AG20443 (cell line): ENCODE data around the gene LGALS4.
A peak's percentile ranks its signal among the peaks of the same experiment; 100 is the strongest.
"Not testable (repeated sequence)": the region's sequence is repeated elsewhere in the genome, so short reads cannot be mapped to it uniquely, and the experiment has no call there.

ENCODE experiments used
- DNase-seq: peaks from one replicate; pipeline ENCODE4 v3.0.0; 2012; ENCODE audit warnings: low spot score, mixed read lengths

Gene LGALS4

DNA sequence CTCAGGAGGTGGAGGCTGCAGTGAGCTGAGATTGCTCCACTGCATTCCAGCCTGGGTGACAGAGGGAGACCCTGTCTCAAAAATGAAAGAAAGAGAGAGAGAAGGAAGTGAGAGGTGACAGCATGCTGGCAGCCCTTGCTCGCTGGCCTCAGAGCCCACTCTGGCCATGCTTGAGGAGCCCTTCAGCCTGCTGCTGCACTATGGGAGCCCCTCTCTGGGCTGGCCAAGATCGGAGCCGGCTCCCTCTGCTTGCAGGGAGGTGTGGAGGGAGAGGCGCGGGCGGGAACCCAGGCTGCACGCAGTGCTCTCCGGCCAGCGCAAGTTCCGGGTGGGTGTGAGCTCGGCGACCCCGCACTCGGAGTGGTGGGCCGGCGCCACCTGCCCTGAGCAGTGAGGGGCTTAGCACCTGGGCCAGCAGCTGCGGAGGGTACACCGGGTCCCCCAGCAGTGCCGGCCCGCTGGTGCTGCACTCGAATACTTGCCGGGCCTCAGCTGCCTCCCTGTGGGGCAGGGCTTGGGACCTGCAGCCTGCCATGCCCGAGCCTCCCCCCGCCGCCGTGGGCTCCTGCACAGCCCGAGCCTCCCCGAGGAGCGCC is 8.6 kb upstream of the LGALS4 start:
- DNase-seq: not testable (repeated sequence)

DNA sequence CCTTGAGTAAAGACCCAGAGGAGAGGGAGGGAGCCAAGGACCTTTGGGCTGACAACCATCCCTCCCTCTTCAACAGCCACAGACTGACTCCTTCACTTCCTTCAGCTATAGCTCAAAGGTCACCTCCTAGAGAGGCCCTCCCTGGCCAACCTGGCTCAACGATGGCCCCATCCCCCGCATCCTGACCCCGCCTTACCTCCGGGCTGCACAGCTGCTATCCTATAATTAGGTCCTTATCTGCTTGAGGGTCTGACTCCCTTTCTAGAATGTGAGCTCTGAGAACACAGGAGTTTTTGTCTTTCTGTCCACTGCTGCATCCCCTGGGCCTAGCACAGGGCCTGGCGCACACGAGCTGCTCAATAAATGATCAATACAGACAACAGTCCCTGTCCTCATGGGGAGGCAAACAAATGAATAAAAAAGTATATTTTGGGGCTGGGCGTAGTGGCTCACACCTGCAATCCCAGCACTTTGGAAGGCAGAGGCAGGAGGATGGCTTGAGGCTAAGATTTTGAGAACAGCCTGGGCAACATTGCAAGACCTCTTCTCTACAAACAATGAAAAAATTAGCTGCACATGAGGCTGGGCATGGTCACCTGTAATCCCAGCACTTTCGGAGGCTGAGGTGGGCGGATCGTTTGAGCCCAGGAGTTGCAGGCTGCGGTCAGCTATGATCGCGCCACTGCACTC is 6.6 kb upstream of the LGALS4 start:
- DNase-seq: no peak

DNA sequence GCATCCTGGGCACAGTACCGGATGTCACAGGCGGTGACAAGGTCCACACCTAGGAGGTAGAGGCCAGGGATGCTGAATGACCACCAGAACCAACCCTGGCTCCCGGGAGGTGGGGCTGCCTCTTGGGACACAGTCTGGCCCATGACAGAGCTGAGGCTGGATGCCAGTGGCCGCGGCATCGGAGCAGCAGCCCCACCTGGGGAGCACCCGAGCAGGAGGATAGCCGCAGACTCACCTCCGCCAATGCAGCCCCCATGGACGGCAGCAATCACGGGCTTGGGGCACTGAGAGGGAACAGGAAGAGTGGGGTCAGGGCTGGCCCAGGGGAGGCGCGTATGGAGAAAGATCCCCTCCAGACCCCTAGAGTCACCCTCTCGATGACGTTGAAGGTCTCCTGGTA is 4.3 kb upstream of the LGALS4 start:
- no peak for DNase-seq

DNA sequence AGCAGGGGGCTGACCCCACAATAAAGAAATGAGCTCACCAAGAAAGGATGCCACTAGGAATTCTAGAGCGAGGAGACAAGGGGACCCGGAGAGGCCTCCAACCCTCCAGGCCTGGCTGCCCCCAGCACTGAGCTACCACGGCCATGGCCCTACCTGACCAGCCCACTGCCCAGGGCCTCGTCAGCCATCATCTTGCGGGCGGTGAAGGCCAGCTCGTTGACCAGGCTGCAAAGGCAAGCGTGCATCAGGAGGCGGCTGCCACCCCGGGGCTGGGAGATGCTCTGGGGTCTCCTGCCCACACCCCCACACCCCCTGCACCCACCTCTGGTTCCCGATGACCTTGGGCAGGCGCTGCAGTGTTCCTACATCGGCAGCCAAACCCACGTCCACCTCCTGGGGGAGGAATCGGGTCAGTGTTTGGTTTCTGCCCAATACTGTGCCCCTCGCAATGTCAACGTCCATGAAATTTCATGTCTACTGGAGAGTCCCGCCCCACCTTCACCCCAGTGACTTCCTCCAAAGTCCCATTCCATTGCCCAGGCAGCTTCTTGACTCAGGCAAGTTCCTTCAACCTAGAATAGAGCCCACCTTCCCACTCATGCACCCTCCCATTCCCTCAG is 3.5 kb upstream of the LGALS4 start:
- peak; percentile 7 for DNase-seq

DNA sequence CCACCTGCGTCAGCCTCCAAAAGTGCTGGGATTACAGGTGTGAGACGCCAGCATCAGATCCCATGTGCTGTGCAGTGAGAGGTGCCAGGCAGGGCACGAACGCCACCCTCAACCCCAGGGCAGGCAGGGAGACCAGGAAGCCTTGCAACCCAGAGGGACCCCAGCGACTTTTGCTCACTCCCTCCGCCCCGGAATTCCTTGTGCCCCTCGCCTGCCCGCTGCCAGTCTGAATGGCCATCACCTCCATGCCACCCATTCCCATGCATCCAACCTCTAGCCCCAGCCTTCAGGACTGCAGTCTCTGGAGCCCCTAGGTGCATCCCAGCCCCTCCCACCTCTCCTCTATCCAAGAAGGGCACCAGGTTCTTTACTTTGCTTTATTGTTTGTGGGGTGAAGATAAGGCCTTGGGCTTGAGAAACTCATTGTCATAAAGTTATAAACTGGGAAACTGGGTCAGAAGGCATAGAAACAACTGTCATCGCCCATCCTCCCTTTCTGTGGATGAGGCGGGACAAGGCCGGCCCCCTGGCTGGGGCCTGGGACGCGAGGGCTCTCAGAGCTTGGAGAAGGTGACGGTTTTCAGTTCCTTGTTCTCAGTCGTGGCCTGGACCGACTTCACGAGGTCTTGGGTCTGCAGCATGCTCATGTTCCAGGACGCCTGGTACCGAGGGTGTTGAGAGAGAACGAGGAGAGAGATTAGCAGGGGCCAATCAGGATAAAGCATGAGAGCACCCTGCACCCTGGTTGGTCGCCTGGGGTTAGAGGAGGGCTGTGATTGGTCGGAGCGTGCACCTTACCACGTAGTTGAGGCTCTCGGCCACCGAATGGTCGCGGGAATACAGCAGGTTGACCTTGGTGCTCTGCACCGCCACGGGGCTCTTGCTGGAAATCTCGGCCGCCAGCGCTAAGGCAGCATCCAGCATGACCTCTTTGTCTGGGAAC is 2.6 kb upstream of the LGALS4 start:
- DNase-seq: peak; percentile 11

DNA sequence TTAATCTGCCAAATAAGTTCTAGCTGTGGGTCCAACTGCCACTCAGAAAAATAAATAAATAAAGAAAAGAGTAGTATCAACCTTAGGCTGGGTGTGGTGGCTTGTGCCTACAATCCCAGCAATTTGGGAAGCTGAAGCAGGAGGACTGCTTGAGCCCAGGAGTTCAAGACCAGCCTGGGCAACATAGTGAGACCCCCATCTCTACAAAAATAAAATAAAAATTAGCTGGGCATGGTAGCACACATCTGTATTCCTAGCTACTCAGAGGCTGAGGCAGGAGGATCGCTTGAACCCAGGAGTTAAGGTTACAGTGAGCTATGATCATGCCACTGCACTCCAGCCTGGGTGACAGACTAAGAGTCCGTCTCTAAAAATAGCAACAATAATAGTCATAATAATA is 1.2 kb upstream of the LGALS4 start:
- DNase-seq: not testable (repeated sequence)

DNA sequence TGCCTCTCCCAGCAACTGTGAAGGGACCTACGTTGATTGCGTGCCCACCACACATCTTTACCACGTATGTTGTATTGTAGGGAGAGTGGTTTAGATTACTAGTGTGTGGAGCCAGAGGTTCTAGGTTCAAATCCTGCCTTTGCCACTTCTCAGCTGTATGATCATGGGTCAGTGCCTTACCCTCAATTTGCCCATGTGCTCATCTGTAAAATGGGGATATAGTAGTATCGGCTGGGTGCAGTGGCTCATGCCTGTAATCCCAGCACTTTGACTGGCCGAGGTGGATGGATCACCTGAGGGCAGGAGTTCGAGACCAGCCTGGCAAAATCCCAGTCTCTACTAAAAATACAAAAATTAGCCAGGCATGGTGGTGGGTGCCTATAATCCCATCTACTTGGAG is 578 bp upstream of the LGALS4 start:
- no peak for DNase-seq

DNA sequence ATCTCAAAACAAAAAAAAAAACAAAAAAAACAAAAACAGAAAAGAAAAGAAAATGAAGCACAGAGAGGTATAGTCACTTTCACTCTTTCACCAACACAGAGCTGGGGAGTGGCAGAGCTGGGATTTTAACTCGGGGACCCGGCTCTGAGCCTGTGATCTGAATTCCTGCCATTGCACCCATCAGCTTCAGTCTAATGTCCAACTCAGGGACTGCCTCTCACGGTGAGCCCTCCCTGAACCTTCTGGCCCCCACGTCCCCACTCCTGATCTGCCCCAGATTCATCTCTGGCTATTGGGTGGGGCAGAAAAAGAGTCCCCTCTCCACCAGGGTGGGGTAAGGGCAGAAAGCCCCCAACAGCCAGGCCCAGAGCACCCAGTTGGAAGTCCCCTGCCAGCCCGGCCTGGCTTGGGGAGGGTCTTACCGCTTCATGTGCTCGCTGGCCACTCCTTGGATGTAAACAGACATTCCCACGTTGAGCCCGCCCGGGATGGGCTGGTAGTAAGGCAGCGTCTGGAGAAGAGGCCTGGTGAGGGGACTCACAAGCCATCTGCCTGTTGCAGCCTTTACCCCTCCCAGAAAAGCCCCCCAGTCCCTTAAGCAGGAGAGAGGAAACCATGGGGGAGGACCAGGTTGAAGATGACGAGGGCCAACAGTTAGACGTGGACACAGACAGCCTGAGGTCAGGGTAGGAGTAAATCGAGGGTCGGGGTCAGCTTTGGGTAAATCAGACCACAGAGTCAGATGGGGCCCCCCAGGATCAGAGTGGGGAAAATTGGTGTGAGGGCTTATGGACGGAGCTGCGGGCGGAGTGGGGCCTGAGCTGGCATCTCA is 520 bp downstream of the LGALS4 start:
- DNase-seq: no peak

DNA sequence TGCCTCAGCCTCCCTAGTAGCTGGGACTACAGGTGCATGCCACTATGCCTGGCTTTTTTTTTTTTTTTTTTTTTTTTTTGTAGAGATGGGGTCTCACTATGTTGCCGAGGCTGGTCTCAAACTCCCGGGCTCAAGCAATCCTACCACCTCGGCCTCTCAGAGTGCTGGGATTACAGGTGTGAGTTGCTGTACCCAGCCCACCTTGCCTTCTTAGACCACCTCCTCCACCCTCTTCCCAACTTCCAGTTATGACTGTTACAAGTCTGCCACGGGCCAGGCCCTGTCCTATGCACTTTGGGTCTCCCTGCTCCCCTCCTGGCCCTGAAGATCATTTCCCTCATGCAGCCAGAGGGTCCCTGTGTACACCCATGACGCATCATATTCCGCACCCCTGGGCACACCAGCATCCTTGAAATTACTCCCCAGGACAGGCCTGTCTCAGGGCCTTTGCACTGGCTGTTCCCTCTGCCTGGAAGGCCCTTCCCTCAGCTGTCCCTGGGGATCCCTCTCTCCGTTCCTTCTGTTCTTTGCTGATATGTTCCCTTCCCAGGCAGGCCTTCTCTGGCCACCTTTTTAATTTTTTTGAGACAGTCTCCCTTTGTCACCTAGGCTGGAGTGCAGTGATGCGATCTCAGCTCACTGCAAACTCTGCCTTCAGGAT is 3.0 kb downstream of the LGALS4 start:
- DNase-seq: no peak

DNA sequence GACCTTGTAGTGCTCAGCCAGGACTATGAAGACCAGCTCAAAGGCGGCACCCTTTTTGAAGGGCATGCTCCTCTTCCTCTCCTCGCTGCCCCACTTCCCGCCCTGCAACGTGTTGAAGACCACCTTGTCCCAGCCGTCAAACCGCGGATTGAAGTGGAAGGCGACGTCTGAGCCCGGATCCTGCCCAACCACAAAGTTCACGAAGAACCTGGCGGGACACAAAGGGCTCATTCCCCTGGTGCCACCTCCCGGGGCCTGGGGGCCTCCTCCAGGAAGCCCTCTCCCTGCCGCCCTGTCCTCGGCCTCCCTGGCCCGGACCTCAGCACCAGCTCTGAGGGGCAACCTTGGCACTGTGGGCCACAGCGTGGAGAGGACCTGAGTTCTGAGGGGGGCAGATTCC is 4.0 kb downstream of the LGALS4 start:
- no peak for DNase-seq

DNA sequence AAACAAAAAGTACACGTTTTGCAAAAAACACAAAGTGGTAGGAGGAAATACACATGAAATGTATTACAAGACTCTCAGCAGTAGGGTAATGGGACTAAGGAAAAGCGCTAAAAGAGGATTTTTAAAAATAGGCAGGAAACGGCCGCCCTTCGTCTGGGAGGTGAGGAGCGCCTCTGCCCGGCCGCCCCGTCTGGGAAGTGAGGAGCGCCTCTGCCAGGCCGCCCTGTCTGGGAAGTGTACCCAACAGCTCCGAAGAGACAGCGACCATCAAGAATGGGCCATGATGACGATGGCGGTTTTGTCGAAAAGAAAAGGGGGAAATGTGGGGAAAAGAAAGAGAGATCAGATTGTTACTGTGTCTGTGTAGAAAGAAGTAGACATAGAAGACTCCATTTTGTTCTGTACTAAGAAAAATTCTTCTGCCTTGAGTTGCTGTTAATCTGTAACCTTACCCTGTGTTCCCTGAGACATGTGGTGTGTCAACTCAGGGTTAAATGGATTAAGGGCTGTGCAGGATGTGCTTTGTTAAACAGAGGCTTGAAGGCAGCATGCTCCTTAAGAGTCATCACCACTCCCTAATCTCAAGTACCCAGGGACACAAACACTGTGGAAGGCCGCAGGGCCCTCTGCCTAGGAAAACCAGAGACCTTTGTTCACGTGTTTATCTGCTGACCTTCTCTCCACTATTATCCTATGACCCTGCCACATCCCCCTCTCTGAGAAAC is 5.2 kb downstream of the LGALS4 start:
- DNase-seq: not testable (repeated sequence)

DNA sequence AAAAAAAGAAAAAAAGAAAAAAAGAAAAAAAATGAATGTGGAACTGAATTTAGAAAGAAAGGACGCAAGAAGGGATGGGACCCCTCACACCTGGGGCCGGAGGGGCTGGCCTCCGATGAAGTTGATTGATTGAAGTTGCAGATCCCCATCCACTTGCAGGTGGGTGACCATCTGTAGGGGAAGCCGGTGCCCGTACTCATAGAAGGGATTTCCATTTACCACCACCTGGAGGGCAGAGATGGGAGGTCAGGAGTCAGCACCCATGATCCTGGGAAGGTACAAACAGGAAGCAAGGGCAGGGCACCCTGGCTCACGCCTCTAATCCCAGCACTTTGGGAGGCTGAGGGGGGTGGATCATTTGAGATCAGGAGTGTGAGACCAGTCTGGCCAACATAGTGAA is 6.4 kb downstream of the LGALS4 start:
- DNase-seq: no peak

DNA sequence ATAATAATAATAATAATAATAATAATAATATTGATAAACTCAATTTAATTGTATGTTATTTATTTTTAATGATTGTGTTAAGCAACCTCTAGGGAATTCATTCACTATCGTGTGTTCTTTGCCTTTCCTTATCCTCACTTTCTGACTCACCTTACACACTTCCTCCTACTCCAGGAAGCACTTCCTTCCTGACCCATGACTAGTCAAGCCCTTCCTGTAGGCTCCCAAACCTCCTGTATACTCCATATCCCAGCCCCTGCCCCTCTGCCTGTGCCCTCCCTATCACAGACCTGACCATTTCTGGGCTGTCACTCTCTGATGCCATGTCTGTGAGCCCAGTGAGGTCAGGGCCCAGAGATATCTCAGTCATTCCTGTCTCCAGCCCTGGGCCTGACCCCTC is 7.6 kb downstream of the LGALS4 start:
- DNase-seq: no peak

DNA sequence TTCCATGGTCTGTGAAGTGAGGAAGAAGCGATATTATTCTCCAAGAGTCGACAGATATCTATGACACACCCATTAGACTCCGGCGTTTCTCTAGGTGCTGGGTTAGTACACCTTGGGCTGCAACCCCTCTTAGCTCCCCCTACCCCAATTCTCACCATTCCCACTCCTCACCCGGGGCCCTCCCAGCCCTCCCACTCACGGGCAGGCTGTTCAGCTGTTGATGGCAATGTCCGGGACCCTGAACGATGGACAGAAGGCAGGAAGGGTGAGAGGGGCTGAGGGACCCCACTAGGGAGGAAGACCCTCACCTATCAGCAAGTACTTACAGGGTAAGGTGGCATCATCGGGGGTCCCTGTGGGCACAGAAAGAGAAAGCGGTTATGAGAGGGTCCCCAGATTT is 9.2 kb downstream of the LGALS4 start:
- DNase-seq: no peak

DNA sequence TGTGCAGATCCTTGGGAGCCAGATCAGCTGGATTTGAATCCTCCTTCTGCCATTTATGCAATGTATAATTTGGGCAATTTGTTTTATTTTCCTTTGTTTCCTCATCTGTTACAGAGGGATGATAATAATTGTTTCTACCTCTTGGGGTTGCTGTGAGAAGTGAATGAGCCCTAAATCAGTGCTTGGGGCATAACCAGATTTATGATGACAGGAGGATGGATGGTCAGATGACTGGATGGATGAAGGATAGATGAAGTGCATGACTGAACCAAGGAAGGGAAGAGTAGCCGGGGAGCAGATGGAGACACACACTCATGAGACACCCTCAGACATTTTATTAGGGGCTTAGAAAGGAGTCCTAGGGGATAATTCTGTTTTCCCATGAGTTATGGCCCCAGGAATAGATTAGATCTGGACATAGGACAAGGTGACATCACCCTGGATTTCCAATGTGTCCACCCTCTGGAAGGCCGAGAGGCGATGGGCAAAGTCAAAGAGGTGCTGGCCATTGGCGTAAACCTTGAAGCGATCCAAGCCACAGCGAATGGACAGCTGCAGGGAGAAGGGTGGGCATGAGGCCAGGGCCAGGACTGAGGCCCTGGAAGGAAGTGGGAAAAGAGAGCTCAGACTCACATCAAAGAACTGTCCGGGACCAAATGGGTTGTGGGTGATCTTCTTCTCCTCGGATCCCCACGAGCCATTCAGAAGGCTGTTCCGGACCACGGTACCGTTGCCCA is 11.2 kb downstream of the LGALS4 start:
- DNase-seq: no peak

DNA sequence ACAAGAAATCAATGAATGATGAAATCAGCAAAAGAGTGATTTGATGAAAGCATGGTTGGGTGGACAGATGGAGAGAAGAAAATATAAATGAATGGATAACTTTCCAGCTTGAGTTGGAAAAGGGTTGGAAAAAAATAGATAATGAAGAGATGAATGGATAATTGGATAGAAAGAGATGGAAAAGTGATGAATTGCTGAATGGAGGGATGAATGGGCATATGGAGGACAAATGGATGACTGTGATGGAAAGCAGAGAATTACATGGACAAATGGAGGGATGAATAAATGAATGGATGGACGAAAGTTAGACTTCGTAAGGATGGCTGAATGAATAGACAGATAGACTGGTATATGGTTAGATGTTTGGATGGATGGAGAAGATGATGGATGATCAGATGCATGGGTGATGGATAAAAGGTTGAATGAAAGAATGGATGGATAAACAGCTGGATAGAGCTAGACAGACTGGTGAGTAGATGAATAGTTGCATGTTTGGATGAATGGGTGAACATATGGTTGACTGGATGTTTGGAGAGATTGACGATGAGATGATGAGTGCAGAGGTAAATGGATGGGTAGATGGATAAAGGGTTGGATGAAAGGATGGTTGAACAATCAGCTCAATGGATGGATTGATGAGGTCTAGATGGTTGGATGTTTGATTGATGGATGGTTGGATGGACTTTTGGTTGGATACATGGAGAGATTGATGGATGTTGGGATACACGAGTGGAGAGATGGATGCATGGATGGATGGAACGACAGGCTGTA is 12.0 kb downstream of the LGALS4 start:
- DNase-seq: no peak

DNA sequence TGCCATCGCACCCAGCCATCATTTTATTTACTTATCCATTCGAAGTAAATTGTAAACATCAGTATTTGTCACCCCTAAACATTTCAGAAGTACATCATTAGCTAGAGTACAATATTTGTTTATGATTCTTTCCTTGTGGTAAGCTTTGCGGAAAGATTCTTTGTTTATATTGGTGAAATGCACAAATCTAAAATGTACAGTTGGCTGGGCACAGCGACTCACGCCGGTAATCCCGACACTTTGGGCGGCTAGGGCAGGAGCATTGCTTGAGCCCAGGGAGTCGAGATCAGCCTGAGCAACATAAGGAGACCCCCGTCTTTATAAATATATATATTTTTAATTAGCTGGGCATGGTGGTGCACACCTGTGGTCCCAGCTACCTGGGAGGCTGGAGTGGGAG is 13.6 kb downstream of the LGALS4 start:
- no peak for DNase-seq

DNA sequence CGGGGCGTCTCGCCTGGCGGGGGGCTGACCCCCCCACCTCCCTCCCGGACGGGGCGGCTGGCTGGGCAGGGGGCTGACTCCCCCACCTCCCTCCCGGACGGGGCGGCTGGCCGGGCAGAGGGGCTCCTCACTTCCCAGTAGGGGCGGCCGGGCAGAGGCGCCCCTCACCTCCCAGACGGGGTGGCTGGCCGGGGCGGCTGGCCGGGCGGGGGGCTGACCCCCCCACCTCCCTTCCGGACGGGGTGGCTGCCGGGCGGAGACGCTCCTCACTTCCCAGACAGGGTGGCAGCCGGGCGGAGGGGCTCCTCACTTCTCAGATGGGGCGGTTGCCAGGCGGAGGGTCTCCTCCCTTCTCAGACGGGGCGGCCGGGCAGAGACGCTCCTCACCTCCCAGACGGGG is 15.0 kb downstream of the LGALS4 start:
- DNase-seq: not testable (repeated sequence)

DNA sequence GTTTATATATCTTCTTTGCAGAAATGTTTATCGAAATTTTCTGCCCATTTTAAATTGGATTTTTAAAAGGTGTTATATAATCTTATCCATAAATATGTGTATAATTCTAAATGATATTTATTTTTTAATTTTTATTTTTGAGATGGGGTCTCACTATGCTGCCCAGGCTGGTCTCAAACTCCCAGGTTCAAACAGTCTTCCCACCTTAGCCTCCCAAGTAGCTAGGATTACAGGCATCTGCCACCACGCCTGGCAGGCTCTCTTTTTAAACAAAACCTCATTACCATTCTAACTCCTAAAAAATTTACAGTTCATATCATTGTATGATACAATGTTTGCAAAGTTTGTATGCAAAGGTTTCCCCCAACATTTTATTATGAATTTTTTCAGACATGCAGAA is 16.6 kb downstream of the LGALS4 start:
- DNase-seq: no peak
